ENCODE results near the gene FHIT. TPM values are rescaled to one million over a fixed set of nuclear protein-coding genes. Genes with fewer than 3 reads are reported as not detected.

The FHIT gene
- total and polyA plus RNA-seq, 8 donors: 1.8 to 10.6 (median 7.1) TPM

GRCh38 chr3:61227799-61228198 is 23.5 kb downstream of the FHIT start:
- H3K4me1 ChIP-seq: peaks cover 0 to 8% (median 0%) of the 10 kb centered on the region in 4 donors
- H3K27me3 ChIP-seq: no peaks in the 10 kb centered on the region
- intact Hi-C loops (cut with DNase I; ENCODE audit: low total_unique reads): no loop called here

GRCh38 chr3:61226166-61226686 is 25.0 kb downstream of the FHIT start:
- no peak for DNase-seq
- 77 to 93% (median 88%) methylated on average over 6 of the region's 6 CpGs for WGBS, 5 donors
- no peaks in the 10 kb centered on the region for H3K27me3 ChIP-seq
- no peak overlapping the region for H3K4me3 ChIP-seq
- H3K27ac ChIP-seq: no peak overlapping the region
- H3K36me3 ChIP-seq: no peaks in the 10 kb centered on the region
- TF ChIP-seq, protein P1, sequence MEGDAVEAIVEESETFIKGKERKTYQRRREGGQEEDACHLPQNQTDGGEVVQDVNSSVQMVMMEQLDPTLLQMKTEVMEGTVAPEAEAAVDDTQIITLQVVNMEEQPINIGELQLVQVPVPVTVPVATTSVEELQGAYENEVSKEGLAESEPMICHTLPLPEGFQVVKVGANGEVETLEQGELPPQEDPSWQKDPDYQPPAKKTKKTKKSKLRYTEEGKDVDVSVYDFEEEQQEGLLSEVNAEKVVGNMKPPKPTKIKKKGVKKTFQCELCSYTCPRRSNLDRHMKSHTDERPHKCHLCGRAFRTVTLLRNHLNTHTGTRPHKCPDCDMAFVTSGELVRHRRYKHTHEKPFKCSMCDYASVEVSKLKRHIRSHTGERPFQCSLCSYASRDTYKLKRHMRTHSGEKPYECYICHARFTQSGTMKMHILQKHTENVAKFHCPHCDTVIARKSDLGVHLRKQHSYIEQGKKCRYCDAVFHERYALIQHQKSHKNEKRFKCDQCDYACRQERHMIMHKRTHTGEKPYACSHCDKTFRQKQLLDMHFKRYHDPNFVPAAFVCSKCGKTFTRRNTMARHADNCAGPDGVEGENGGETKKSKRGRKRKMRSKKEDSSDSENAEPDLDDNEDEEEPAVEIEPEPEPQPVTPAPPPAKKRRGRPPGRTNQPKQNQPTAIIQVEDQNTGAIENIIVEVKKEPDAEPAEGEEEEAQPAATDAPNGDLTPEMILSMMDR (IDR thresholded peaks at IDR 0.05): no peak
- H3K4me1 ChIP-seq: peaks cover 0 to 8% (median 0%) of the 10 kb centered on the region in 4 donors
- H3K9me3 ChIP-seq: no peaks in the 10 kb centered on the region
- intact Hi-C loops (cut with DNase I; ENCODE audit: low total_unique reads): no loop called here

More at GRCh38 chr3:61227799-61228198, 23.5 kb downstream of the FHIT start:
- no peak overlapping the region for H3K4me3 ChIP-seq
- 60 to 81% (median 77%) methylated on average over 2 of the region's 2 CpGs for WGBS, 5 donors
- H3K27ac ChIP-seq: no peak overlapping the region
- H3K9me3 ChIP-seq: no peaks in the 10 kb centered on the region
- H3K36me3 ChIP-seq: no peaks in the 10 kb centered on the region
- DNase-seq: peak in 1 of 2 donors; percentile 41
- TF ChIP-seq, protein P1 (IDR thresholded peaks at IDR 0.05): no peak
- TF ChIP-seq EP300 (IDR thresholded peaks at IDR 0.05): no peak
- no peak for TF ChIP-seq POLR2A (IDR thresholded peaks at IDR 0.05)
- TF ChIP-seq POLR2AphosphoS5 (IDR thresholded peaks at IDR 0.05): no peak

DNA sequence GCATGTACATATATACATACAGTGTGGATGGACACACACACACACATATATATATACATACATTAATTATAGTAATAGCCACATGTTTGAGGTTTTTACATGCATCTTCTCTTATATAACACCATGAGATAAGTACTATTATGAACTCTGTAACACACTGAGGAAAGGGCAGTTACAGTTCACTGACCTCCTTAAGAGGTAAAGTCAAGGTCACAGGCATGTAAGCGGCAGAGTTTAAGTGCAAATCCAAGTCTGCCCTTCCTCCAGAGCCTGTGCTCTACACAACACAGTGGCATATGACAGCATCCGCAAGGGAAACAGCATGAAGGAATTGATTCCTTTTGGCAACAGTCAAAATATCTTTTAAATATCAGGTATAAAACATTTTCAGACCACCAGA is 26.4 kb downstream of the FHIT start:
- no peaks in the 10 kb centered on the region for H3K36me3 ChIP-seq
- H3K9me3 ChIP-seq: no peaks in the 10 kb centered on the region
- H3K4me1 ChIP-seq: peaks cover 0 to 8% (median 0%) of the 10 kb centered on the region in 4 donors
- TF ChIP-seq, protein P1 (IDR thresholded peaks at IDR 0.05): no peak
- TF ChIP-seq POLR2A (IDR thresholded peaks at IDR 0.05): no peak
- no peak for TF ChIP-seq EP300 (IDR thresholded peaks at IDR 0.05)
- TF ChIP-seq POLR2AphosphoS5 (IDR thresholded peaks at IDR 0.05): no peak
- H3K27me3 ChIP-seq: no peaks in the 10 kb centered on the region
- H3K27ac ChIP-seq: no peak overlapping the region
- no peak overlapping the region for H3K4me3 ChIP-seq
- DNase-seq: no peak
- WGBS, 5 donors: 87 to 100% (median 95%) methylated on average over 2 of the region's 2 CpGs
- intact Hi-C loops (cut with DNase I; ENCODE audit: low total_unique reads): no loop called here

GRCh38 chr3:61223451-61223850 is 27.8 kb downstream of the FHIT start:
- 78 to 90% (median 83%) methylated on average over 2 of the region's 2 CpGs for WGBS, 5 donors

More at GRCh38 chr3:61223451-61223850, 27.8 kb downstream of the FHIT start:
- H3K9me3 ChIP-seq: no peaks in the 10 kb centered on the region
- H3K27ac ChIP-seq: no peak overlapping the region
- H3K27me3 ChIP-seq: no peaks in the 10 kb centered on the region
- TF ChIP-seq, protein P1 (IDR thresholded peaks at IDR 0.05): no peak
- TF ChIP-seq POLR2A (IDR thresholded peaks at IDR 0.05) (no peak), POLR2AphosphoS5 (IDR thresholded peaks at IDR 0.05) (no peak), EP300 (IDR thresholded peaks at IDR 0.05) (no peak)
- no peaks in the 10 kb centered on the region for H3K36me3 ChIP-seq
- peaks cover 0 to 8% (median 0%) of the 10 kb centered on the region in 4 donors for H3K4me1 ChIP-seq
- intact Hi-C loops (cut with DNase I; ENCODE audit: low total_unique reads): no loop called here
- no peak overlapping the region for H3K4me3 ChIP-seq
- DNase-seq: no peak
